HEK293T (cell line): ENCODE data around the gene PRKCE.

Experiments used
- ARNT ChIP-seq: fragments of 450-650 bp; IDR thresholded peaks from 2 replicates; pipeline ENCODE4 v1.6.1; 2017; ENCODE audit warnings: mild to moderate bottlenecking
- BHLHE40 ChIP-seq: fragments of 450-650 bp; IDR thresholded peaks from 2 replicates; pipeline ENCODE4 v1.6.1; 2016; ENCODE audit warnings: mild to moderate bottlenecking, moderate library complexity, borderline replicate concordance
- FOXA1 ChIP-seq: fragments of 450-650 bp; IDR thresholded peaks from 2 replicates; pipeline ENCODE4 v1.6.1; 2016; ENCODE audit warnings: mild to moderate bottlenecking
- FOXK2 ChIP-seq: fragments of 450-650 bp; IDR thresholded peaks from 2 replicates; pipeline ENCODE4 v1.6.1; 2016; ENCODE audit warnings: mild to moderate bottlenecking
- FOXM1 ChIP-seq: fragments of 450-650 bp; IDR thresholded peaks from 2 replicates; pipeline ENCODE4 v1.6.1; 2017; ENCODE audit warnings: mild to moderate bottlenecking, borderline replicate concordance
- HDGF ChIP-seq: fragments of 450-650 bp; IDR thresholded peaks from 2 replicates; pipeline ENCODE4 v1.6.1; 2017; ENCODE audit warnings: antibody characterized with exemption, borderline replicate concordance
- NFRKB ChIP-seq: fragments of 450-650 bp; IDR thresholded peaks from 2 replicates; pipeline ENCODE4 v1.6.1; 2016; ENCODE audit warnings: mild to moderate bottlenecking, moderate library complexity
- PKNOX1 ChIP-seq: fragments of 450-650 bp; IDR thresholded peaks from 2 replicates; pipeline ENCODE4 v1.6.1; 2016
- SP1 ChIP-seq: fragments of 450-650 bp; IDR thresholded peaks from 2 replicates; pipeline ENCODE4 v1.6.1; 2017
- SUZ12 ChIP-seq: fragments of 450-650 bp; IDR thresholded peaks from 2 replicates; pipeline ENCODE4 v1.6.1; 2016; ENCODE audit warnings: mild to moderate bottlenecking

DNA sequence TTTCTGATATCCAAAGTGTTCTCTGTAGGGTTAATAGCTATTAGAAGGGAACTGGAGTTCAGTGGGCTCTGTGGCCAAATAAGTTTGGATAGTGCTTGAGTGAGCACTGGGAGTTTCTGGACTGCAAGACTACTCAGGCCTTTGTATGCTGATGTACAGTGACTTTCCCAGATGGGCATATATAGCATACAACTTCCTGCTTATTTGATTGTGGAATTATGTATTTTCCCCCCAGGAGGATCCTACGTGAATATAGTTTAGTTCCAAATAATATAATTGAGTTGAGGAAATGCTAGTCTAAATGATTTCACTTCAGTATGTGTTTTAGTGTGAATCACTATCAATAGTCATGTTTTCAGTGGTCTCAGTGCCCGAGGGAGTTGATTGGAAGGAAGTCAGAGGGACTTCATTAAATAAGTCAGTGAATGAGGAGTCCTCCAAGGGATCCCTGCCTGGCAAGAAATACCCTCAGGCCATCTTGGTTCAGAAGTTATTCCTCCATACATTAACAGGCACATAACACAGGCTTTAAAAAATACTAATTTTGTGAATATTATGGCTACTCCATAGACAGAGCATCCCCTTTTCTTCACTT, 251.4 kb downstream of the PRKCE start:
- no peak for TF ChIP-seq FOXA1
- TF ChIP-seq FOXM1 = no peak
- no peak for TF ChIP-seq SUZ12
- TF ChIP-seq FOXK2 = no peak
- TF ChIP-seq SP1 = no peak
- TF ChIP-seq NFRKB = no peak
- TF ChIP-seq HDGF = no peak
- no peak for TF ChIP-seq ARNT
- TF ChIP-seq BHLHE40 = no peak
- no peak for TF ChIP-seq PKNOX1
